ENCODE measurements around the gene MUSK.

DNA sequence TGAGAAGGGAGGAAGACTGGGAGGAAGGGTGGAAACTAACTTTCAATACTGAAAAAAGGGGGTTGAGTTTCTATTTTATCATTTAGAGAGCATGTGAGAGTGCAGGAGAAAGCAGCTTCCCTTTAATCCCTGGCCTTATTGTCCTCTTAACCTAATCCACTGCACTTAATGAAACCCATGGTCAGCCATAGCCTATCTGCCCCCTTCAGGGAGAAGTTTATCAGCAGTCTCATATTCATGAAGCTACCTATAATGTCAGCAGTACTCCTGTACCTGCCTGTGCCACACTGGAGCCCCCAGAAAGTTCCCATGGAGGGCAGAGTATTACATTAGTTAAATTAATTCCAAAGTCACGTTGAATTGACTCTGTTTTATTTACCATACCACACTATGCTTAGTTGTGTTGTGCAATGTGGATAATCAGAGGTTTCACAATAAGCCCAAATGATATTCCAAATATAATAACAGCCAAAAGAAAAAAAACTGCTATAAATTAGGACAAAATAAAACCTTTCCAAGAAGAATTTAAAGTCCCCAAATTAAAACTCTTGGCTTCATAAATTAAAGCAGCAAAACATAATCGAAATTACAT is 62.9 kb downstream of the MUSK start:
- TF ChIP-seq, protein P1, sequence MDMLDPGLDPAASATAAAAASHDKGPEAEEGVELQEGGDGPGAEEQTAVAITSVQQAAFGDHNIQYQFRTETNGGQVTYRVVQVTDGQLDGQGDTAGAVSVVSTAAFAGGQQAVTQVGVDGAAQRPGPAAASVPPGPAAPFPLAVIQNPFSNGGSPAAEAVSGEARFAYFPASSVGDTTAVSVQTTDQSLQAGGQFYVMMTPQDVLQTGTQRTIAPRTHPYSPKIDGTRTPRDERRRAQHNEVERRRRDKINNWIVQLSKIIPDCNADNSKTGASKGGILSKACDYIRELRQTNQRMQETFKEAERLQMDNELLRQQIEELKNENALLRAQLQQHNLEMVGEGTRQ (IDR thresholded peaks at IDR 0.05; ENCODE audit: low read depth, low read length) = no peak
- TF ChIP-seq CTCF (conservative IDR thresholded peaks at IDR 0.05; ENCODE audit: low read depth, low read length) = no peak
- no peak for TF ChIP-seq MXI1 (IDR thresholded peaks at IDR 0.05; ENCODE audit: borderline replicate concordance, low read depth, low read length)
- no peak for TF ChIP-seq POLR2A (IDR thresholded peaks at IDR 0.05; ENCODE audit: low read depth, low read length)
- no peak for TF ChIP-seq SMC3 (IDR thresholded peaks at IDR 0.05; ENCODE audit: low read depth, low read length)
- no peak for TF ChIP-seq MAFK (IDR thresholded peaks at IDR 0.05; ENCODE audit: low read depth, low read length)

Data from IMR-90 (cell line).